Mononuclear cell (primary cell): ENCODE measurements around the gene OTUD5. TPM values are rescaled to one million over a fixed set of nuclear protein-coding genes. Genes with fewer than 3 reads are reported as not detected.
"Not testable (repeated sequence)": the region's sequence is repeated elsewhere in the genome, so short reads cannot be mapped to it uniquely, and the experiment has no call there.

ENCODE experiments used
- H3K27me3 ChIP-seq: 2 replicates; pipeline ENCODE4 v1.6.0; 2011; ENCODE audit warnings: low read length, control low read depth; ENCODE audit not compliant: insufficient read depth
- H3K4me1 ChIP-seq: 2 replicates; pipeline ENCODE4 v1.5.1; 2011; ENCODE audit warnings: mild to moderate bottlenecking, low read length, control low read depth; ENCODE audit not compliant: insufficient read depth
- H3K4me3 ChIP-seq: 2 replicates; pipeline ENCODE4 v1.5.1; 2011; ENCODE audit warnings: mild to moderate bottlenecking, low read length, moderate library complexity
- H3K9me3 ChIP-seq: 2 replicates; pipeline ENCODE4 v1.5.1; 2011; ENCODE audit warnings: low read depth, mild to moderate bottlenecking, control low read depth, low read length
- total RNA-seq: library from RNA; depleted of rRNA; stranded (reverse); fragments of >200 nt; gene quantifications from one replicate; pipeline ENCODE4 v1.2.3, GENCODE V29; 2012

The OTUD5 gene
- total RNA-seq, 1 donor = 56.1 TPM

DNA sequence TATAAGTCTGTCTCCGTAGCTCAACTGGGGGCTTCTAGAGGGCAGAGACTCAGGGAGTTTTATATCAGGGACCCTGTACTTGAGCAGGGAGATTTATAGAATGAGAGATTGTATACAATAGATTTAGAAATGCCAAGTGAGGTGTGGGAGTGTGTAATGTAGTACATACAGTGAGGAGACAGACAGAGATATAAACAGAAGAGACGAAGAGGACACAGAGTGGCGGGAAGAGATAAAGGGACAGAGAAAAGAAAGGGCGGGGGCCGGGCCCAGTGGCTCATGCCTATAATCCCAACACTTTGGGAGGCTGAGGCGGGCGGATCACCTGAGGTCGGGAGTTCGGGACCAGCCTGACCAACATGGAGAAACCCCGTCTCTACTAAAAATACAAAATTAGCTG is 22.9 kb upstream of the OTUD5 start:
- H3K9me3 ChIP-seq, H3K27me3 ChIP-seq, H3K4me1 ChIP-seq, H3K4me3 ChIP-seq: not testable (repeated sequence)

DNA sequence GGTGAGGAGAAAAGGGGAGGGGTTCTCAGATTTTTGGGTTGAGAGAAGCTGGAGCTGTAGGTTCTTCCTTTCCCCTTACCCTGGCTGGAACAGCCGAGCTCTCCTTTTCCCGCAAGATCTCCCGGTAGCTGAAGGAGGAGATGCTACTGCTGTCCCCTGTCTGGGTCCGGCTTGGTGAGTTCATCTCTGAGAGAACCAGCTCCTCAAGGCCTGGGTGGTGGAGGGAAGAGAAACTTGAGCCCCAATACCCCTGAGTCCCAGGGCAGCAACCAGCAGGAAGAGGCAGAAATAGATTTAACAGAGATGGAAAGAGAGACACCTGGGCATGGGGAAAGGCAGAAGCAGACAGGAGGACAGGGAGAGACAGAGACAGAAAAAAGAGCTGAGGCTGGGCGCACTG is 20.8 kb upstream of the OTUD5 start:
- no peaks in the 10 kb centered on the region for H3K27me3 ChIP-seq
- H3K9me3 ChIP-seq = no peaks in the 10 kb centered on the region
- no peak overlapping the region for H3K4me3 ChIP-seq
- H3K4me1 ChIP-seq = no peaks in the 10 kb centered on the region

DNA sequence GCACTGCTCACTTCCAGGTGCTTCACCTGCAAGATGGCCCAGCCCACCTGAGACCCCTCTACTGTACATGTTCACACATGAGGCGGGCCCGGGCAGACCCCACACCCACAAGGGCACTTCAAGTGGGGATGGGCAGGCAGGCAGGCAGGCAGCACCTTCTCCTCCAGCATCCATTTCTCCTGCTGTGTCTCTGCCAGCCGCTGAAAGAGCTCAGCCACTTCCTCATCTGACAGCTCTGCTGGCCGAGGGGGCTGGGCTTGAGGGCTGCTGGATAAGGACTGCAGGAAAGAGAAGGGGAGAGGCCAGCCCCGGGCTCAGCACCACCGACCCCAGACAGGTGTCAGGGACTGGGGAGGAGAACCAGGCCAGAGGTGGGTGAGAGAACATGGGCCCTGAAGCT is 18.7 kb upstream of the OTUD5 start:
- Histone ChIP-seq H3K9me3 (no peaks in the 10 kb centered on the region), H3K27me3 (no peaks in the 10 kb centered on the region), H3K4me1 (peaks cover 12% of the 10 kb centered on the region), H3K4me3 (no peak overlapping the region)

DNA sequence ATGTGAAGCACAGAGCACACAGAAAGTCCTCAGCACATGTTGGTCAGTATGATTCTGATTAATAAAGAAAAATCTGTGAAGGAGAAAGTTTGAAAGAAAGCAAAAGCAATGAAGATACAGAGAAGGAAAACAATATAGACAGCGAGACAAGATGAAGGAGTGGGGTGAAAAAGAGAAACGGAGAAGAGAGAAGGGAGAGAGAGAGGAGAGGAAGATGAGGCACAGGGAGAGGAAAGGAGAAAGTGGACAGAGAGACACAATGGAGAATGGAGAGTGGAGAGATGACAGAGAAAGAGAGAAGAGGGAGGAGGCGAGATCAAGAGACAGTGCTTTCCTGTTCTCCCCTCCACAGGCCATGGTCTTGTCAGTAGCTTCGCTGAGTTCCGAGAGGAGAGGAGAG is 18.1 kb upstream of the OTUD5 start:
- no peak overlapping the region for H3K4me3 ChIP-seq
- H3K4me1 ChIP-seq = peaks cover 12% of the 10 kb centered on the region
- no peaks in the 10 kb centered on the region for H3K9me3 ChIP-seq
- H3K27me3 ChIP-seq = no peaks in the 10 kb centered on the region

DNA sequence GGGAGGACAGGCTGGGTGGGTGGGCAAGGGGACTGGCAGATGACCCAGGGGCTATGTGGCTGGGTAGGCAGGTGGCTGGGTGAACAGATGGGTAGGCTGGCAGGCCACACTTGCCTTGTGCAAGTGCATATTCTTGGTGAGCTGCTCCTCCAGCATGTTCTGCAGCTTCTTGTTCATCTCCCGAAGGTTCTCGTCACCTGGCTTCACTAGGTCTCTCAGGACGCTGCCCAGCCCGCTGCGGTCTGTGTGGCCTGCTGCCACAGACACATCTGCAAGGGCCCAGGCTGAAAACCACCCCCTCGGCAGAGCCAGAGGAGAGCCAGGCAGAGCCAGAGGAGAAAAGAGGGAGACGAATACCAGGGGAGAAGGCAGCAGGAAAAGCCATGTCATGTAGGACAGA is 17.6 kb upstream of the OTUD5 start:
- Histone ChIP-seq H3K4me1 (peaks cover 12% of the 10 kb centered on the region), H3K27me3 (no peaks in the 10 kb centered on the region), H3K4me3 (no peak overlapping the region), H3K9me3 (no peaks in the 10 kb centered on the region)

DNA sequence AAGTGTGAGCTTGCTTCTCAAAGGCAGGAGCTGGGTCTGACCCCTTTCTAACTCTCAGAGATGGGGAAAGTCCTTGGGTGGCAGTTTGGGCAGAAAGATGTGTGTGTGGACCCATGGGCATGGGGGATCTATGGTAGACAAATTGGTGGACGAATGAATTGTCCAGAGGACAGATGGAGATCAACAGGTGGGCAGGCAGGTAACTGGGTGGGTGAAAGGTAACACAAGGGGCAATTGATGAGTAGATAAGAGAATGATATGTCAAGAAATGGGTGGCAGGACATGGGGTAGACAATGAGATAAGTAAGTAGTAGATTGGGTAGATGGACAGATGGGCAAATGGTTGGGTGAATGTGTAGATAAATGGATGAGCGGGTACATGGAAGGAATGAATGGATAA is 17.2 kb upstream of the OTUD5 start:
- Histone ChIP-seq H3K4me1 (peaks cover 12% of the 10 kb centered on the region), H3K4me3 (no peak overlapping the region), H3K27me3 (no peaks in the 10 kb centered on the region), H3K9me3 (no peaks in the 10 kb centered on the region)

DNA sequence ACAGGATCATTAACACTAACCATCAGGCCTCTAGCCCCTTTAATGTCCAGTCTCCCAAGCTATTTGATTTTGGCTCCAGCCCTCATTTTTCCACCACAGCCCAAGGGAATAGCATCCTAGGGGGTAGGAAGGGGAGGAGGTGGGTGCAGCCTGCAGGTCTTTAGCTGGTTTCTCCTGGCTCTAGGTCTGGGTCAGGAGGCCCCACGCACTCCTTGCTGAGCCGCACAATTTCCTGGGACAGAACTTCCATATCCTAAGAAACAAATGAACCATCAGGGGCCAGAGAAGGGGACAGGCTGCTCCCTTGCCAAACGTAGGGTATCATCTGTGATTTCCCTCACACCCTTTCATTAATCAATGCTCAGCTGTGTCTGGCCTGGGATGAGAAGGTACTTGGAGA is 16.6 kb upstream of the OTUD5 start:
- H3K4me3 ChIP-seq = no peak overlapping the region
- peaks cover 12% of the 10 kb centered on the region for H3K4me1 ChIP-seq

DNA sequence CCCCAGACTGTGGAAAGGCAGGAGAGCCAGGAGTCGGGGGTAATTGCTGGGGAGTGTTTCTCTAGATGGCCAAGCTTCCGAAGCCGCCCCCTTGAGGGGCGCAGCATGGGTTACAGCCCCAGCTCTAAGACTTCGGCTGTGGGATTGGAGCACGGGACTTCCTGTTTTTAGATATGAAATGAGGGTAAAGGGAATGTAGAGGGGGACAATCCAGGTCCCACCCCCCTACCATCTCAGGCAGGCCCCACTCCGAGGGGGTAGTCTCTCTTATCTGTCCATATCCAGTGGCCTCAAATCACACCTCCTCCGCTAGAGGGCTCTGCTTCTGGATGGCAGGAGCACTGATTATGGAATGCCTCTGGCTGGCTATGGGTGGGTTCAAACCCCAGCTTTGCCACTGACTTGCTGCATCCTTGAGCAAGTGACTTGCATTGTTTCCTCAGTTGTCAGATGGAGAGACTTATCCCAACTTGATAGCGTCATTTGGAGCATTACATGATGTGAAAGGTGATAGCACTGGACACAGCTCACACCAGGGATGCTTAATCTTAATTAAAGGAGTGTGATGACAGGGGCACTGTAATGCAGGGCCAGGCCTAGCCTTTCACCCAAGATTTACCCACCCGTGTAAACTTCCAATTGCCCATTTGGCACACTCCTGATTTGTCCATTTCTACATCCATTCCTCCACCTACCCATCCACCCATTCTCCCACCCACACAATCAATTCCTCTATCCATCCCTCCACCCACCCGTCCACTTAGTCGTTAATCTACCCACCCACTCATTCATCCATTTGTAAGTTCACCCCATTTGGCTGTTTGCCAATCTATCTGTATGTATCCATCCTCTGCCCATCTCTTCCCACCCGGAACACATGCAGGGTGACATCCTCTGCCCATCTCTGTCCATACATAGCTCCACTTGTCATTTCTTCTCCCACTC is 15.1 kb upstream of the OTUD5 start:
- H3K4me1 ChIP-seq = peaks cover 12% of the 10 kb centered on the region
- no peak overlapping the region for H3K4me3 ChIP-seq
- H3K9me3 ChIP-seq = no peaks in the 10 kb centered on the region
- no peaks in the 10 kb centered on the region for H3K27me3 ChIP-seq

More for the DNA sequence above, 16.6 kb upstream of the OTUD5 start:
- Histone ChIP-seq H3K9me3 (no peaks in the 10 kb centered on the region), H3K27me3 (no peaks in the 10 kb centered on the region)

DNA sequence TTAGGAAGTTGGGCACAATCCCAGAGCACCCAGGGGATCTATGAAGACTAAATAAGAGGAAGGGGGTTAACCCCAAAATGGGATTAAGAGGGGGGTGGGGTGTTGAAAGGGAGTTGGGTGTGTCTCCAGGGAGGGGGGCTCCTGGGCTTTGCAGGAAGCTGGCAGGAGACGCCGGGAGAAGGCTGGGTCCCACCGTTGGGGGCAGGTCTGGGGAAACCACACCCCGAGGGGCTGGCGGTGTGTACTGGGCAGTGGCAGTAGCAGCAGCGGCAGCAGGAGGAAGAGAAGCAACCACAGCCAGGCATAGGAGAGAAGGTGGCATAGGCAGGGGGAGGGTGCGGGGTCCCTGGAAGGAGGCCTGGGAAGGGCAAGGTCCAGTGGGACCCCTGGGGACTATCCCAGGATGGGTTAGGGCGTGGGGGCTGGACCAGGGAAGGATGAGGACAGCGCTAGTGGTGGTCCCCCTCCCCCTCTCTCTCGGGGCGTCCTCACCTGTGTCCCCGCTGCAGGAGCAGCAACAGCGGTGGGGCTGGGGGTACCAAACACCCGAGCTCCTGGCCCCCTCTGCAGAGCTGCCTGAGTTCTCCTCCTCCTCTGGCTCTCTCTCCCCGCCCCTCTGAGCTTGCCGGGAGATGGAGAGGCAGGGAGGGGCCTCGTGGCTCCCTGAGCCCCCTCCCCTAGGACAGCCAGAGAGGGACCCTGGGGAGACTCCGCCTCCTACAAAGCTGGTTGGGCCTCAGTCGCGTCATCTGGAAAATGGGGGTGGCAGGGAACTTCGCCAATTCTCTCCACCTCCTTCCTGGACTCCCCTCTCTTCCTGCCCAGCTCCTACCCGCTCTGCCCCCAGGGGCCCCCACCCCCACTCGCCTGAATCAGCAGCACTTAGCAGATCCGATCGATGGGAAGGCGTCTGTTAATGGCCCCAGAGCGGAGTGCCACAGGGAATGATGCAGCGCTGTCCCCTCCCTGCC is 14.1 kb upstream of the OTUD5 start, which contains the start of gene KCND1:
TSS of gene KCND1 (minus strand) at position 596 of the 971 bp plus-strand sequence. CDS start 1,573 bp downstream, outside the sequence.
- Histone ChIP-seq H3K9me3 (no peaks in the 10 kb centered on the region), H3K4me1 (peaks cover 12% of the 10 kb centered on the region), H3K27me3 (no peaks in the 10 kb centered on the region), H3K4me3 (no peak within 1 kb of the TSS)

DNA sequence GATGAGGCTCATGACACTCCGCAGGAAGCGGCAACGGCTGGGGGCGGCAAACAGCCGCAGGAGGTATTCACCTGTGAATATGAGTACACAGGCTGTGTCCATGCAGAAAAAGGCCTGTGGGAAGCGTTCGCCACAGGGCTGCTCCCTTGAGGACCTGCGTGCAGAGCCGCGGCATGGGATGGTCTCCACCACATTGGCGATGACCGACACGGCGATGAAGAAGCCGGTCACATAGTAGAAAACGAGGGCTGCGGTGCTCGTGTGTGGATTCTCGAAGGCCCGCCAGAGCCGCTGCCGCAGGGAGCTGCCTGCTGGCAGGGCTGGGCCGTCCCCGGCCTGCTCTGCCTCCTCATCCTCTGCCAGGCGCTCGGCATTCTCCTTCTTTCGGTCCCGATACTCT is 12.1 kb upstream of the OTUD5 start:
- no peaks in the 10 kb centered on the region for H3K27me3 ChIP-seq
- no peak overlapping the region for H3K4me3 ChIP-seq
- peaks cover 12% of the 10 kb centered on the region for H3K4me1 ChIP-seq
- H3K9me3 ChIP-seq = no peaks in the 10 kb centered on the region

DNA sequence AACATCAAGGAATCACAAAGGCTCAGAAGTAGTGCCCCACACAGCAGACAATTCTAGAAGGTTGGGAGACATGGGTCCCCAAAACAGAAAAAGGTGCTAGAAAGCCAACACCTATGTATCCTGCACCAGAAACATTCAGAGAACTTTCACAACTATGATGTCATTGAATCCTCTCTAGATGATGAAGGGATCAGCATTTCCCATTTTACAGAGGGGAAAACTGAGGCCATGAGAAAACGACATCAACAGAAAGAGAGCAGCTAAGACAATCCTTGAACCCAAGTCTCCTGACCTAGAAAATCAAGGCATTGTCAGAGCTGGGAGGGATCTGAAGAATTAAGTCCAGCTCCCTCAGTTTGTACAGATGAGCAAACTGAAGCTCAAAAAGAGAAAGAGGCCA is 11.0 kb upstream of the OTUD5 start:
- H3K9me3 ChIP-seq = no peaks in the 10 kb centered on the region
- H3K4me1 ChIP-seq = peaks cover 12% of the 10 kb centered on the region
- H3K27me3 ChIP-seq = no peaks in the 10 kb centered on the region
- H3K4me3 ChIP-seq = no peak overlapping the region

DNA sequence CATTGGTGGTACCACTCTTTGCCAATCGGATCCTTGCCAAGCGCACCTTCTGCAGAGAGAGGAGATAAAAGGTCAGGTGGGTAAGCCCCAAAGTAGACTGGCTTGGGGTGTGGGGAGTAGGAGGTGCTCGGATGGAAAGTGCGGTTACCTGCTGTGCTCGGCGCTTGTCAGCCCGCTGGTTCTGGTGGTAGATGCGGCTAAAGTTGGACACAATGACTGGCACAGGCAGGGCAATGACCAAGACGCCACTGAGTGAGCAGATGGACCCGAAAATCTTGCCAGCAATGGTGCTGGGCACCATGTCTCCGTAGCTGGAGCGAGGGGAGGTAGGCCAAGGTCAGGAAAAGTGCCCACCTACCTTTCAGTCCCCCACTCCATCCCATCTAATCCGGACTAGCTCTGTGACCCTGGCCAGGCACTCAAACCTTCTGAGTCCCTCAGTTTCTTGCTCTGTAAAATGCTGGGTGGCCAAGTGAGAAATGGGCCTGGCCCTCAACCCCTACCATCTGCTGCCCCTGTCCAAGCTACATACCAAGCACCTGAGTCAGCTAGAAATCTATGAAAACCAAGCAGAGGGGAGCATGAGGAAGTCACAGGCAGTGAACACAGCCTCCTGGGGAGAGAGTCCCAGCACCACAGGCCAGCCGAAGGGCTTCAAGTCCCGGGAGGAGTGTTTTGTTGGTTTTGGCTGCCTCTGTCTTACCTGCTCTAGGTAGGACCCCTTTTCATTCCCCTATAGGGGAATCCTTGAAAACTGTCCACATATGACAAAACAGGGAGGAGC is 9.6 kb upstream of the OTUD5 start:
- no peak overlapping the region for H3K4me3 ChIP-seq

DNA sequence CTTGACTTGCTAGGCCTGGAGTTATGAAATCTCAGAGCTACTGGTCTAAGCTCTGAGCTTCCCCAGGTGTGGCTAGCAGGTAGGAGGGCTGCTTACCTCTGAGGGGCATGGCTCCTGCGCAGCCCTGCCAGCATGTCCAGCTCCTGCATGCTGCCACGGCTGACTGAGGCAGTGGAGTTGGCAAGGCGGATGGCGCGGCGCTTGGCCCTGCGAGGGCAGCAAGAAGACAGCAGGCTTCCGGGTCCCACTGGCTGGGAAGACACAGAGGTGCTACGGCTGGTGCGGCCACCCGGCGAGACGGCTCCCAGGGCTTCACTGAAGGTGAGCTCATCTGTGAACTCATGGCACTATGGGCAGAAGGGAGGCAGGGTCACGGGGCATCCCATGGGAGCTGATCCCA is 8.6 kb upstream of the OTUD5 start:
- H3K4me3 ChIP-seq = no peak overlapping the region
- no peaks in the 10 kb centered on the region for H3K4me1 ChIP-seq
- H3K27me3 ChIP-seq = no peaks in the 10 kb centered on the region
- H3K9me3 ChIP-seq = no peaks in the 10 kb centered on the region

More for the DNA sequence above, 9.6 kb upstream of the OTUD5 start:
- Histone ChIP-seq H3K9me3 (no peaks in the 10 kb centered on the region), H3K27me3 (no peaks in the 10 kb centered on the region), H3K4me1 (peaks cover 8% of the 10 kb centered on the region)

DNA sequence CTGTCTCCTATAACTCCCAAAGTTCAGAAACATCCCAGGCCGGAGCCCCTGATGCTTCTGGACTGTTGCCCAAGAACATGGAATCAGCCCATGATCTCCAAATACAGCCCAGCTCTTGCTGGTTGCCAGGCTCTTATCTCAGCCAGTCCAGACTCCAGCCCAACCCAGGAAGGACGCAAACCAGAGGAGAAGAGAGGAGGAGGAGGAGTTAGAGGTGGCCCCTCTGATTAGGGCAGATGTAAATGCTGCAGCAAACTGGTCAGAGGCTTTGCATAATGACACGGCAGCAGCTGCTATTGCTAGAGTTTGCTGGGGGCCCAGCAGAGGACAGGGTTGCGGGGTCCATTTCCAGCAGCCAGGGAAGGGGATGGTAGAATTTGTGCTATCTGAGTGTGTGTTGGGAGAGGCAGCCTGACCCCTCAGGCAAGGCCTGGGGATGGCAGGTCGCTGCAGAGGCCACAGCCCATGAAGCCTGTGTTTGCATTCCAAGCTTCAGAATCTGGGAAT is 4.2 kb upstream of the OTUD5 start:
- no peak overlapping the region for H3K4me3 ChIP-seq
- no peaks in the 10 kb centered on the region for H3K9me3 ChIP-seq
- no peaks in the 10 kb centered on the region for H3K27me3 ChIP-seq
- peaks cover 23% of the 10 kb centered on the region for H3K4me1 ChIP-seq
